OCI-M2 (cell line): ENCODE results near the gene RFT1.
"Not testable (repeated sequence)": the region's sequence is repeated elsewhere in the genome, so short reads cannot be mapped to it uniquely, and the experiment has no call there.

Experiments used
- DNase-seq: peaks from one replicate; lab custom pipeline; 2025; ENCODE audit not compliant: unreplicated experiment; lab: John Stamatoyannopoulos, UW

The RFT1 gene

GRCh38 chr3:53163444-53164387 is 33.5 kb upstream of the RFT1 start:
- no peak for DNase-seq

- no peak for DNase-seq
These were observed 32.6 kb upstream of the RFT1 start for GRCh38 chr3:53162672-53163443.

- DNase-seq = no peak
These were observed 31.8 kb upstream of the RFT1 start for GRCh38 chr3:53161820-53162671.

- no peak for DNase-seq
These were observed 31.2 kb upstream of the RFT1 start for GRCh38 chr3:53161450-53161819.

- DNase-seq = no peak
These were observed 30.6 kb upstream of the RFT1 start, which contains the start of gene PRKCD for GRCh38 chr3:53160660-53161449. Gene PRKCD (plus strand): TSS chr3:53161209. CDS start chr3:53178423, 17,214 bp downstream.

- no peak for DNase-seq
These were observed 29.9 kb upstream of the RFT1 start for GRCh38 chr3:53160061-53160659.

GRCh38 chr3:53159156-53160060 is 29.2 kb upstream of the RFT1 start:
- no peak for DNase-seq

- no peak for DNase-seq
These were observed 28.5 kb upstream of the RFT1 start for GRCh38 chr3:53158765-53159155.

GRCh38 chr3:53157974-53158580 is 27.8 kb upstream of the RFT1 start:
- no peak for DNase-seq

GRCh38 chr3:53156368-53156834 is 26.2 kb upstream of the RFT1 start:
- DNase-seq = no peak

GRCh38 chr3:53155760-53156159 is 25.5 kb upstream of the RFT1 start:
- no peak for DNase-seq

- no peak for DNase-seq
These were observed 24.6 kb upstream of the RFT1 start for GRCh38 chr3:53154881-53155285.

GRCh38 chr3:53153980-53154379 is 23.7 kb upstream of the RFT1 start:
- no peak for DNase-seq

GRCh38 chr3:53153264-53153823 is 23.1 kb upstream of the RFT1 start:
- DNase-seq = no peak

- DNase-seq = no peak
These were observed 21.8 kb upstream of the RFT1 start for GRCh38 chr3:53151870-53152660.

GRCh38 chr3:53151465-53151864 is 21.2 kb upstream of the RFT1 start:
- DNase-seq = no peak

GRCh38 chr3:53151086-53151438 is 20.8 kb upstream of the RFT1 start:
- DNase-seq = not testable (repeated sequence)
